Panc1 (cell line): ENCODE results near the gene SEMA4D.

Experiments used
- POLR2AphosphoS5 ChIP-seq: IDR thresholded peaks from 2 replicates; pipeline ENCODE4 v1.6.1; 2012; ENCODE audit warnings: mild to moderate bottlenecking, low read depth, low read length, moderate library complexity
- SIN3A ChIP-seq: IDR thresholded peaks from 2 replicates; pipeline ENCODE4 v1.6.1; 2012; ENCODE audit warnings: low read depth, mild to moderate bottlenecking, low read length, moderate library complexity, borderline replicate concordance; ENCODE audit not compliant: insufficient read depth
- TCF7L2 ChIP-seq: IDR thresholded peaks from 2 replicates; pipeline ENCODE4 v1.6.1; 2011; ENCODE audit warnings: mild to moderate bottlenecking, low read depth, low read length, inconsistent platforms
- TF ChIP-seq, protein P1 (sequence below): fragments of 450-650 bp; IDR thresholded peaks from 2 replicates; pipeline ENCODE4 v1.5.1; 2017; ENCODE audit warnings: mild to moderate bottlenecking
- TF ChIP-seq, protein P2 (sequence below), 2 experiments: IDR thresholded peaks; 2 replicates each; pipeline ENCODE4 v1.6.1; 2011 to 2012; ENCODE audit warnings: low read depth in 2 of 2, control low read depth in 1 of 2, low read length in 1 of 2, mild to moderate bottlenecking in 1 of 2, moderate library complexity in 1 of 2; ENCODE audit not compliant: insufficient read depth in 1 of 2

DNA sequence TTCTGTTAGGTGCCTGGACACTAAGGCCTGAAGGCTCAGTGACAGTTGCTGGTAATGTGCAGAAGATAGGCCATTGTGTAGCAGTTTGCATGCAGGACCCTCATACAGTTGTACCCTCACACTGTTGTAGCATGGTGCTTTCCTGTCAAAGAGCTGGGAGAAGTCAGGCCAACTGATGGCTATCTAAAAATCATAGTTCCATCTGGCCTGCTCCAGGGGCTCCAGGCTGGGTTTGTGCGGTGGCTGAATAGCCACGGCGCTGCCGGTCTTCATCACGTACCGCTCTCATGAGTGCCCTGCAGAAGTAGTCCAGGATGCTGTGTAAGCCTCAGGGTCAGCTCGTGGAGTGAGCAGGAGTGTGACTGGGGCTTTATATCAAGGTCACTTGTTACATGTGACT, 167.4 kb downstream of the SEMA4D start:
- TF ChIP-seq, protein P1, sequence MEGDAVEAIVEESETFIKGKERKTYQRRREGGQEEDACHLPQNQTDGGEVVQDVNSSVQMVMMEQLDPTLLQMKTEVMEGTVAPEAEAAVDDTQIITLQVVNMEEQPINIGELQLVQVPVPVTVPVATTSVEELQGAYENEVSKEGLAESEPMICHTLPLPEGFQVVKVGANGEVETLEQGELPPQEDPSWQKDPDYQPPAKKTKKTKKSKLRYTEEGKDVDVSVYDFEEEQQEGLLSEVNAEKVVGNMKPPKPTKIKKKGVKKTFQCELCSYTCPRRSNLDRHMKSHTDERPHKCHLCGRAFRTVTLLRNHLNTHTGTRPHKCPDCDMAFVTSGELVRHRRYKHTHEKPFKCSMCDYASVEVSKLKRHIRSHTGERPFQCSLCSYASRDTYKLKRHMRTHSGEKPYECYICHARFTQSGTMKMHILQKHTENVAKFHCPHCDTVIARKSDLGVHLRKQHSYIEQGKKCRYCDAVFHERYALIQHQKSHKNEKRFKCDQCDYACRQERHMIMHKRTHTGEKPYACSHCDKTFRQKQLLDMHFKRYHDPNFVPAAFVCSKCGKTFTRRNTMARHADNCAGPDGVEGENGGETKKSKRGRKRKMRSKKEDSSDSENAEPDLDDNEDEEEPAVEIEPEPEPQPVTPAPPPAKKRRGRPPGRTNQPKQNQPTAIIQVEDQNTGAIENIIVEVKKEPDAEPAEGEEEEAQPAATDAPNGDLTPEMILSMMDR, result no peak
- TF ChIP-seq POLR2AphosphoS5, result no peak
- TF ChIP-seq, protein P2, sequence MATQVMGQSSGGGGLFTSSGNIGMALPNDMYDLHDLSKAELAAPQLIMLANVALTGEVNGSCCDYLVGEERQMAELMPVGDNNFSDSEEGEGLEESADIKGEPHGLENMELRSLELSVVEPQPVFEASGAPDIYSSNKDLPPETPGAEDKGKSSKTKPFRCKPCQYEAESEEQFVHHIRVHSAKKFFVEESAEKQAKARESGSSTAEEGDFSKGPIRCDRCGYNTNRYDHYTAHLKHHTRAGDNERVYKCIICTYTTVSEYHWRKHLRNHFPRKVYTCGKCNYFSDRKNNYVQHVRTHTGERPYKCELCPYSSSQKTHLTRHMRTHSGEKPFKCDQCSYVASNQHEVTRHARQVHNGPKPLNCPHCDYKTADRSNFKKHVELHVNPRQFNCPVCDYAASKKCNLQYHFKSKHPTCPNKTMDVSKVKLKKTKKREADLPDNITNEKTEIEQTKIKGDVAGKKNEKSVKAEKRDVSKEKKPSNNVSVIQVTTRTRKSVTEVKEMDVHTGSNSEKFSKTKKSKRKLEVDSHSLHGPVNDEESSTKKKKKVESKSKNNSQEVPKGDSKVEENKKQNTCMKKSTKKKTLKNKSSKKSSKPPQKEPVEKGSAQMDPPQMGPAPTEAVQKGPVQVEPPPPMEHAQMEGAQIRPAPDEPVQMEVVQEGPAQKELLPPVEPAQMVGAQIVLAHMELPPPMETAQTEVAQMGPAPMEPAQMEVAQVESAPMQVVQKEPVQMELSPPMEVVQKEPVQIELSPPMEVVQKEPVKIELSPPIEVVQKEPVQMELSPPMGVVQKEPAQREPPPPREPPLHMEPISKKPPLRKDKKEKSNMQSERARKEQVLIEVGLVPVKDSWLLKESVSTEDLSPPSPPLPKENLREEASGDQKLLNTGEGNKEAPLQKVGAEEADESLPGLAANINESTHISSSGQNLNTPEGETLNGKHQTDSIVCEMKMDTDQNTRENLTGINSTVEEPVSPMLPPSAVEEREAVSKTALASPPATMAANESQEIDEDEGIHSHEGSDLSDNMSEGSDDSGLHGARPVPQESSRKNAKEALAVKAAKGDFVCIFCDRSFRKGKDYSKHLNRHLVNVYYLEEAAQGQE (IDR thresholded peaks at IDR 0.05; ENCODE audit: insufficient read depth in 1 of 2, low read depth in 2 of 2, low read length in 1 of 2), result no peak
- no peak for TF ChIP-seq TCF7L2
- TF ChIP-seq SIN3A, result no peak
